GM19025 (cell line): ENCODE measurements around the gene LETMD1.
"Not testable (repeated sequence)": the region's sequence is repeated elsewhere in the genome, so short reads cannot be mapped to it uniquely, and the experiment has no call there.

Experiments
- ATAC-seq: cut with Tn5 transposase; IDR thresholded peaks from one replicate; pipeline ENCODE4 v1.9.1; 2021; ENCODE audit warnings: mild to moderate bottlenecking, low read depth, moderate library complexity; ENCODE audit not compliant: unreplicated experiment

Gene LETMD1

DNA sequence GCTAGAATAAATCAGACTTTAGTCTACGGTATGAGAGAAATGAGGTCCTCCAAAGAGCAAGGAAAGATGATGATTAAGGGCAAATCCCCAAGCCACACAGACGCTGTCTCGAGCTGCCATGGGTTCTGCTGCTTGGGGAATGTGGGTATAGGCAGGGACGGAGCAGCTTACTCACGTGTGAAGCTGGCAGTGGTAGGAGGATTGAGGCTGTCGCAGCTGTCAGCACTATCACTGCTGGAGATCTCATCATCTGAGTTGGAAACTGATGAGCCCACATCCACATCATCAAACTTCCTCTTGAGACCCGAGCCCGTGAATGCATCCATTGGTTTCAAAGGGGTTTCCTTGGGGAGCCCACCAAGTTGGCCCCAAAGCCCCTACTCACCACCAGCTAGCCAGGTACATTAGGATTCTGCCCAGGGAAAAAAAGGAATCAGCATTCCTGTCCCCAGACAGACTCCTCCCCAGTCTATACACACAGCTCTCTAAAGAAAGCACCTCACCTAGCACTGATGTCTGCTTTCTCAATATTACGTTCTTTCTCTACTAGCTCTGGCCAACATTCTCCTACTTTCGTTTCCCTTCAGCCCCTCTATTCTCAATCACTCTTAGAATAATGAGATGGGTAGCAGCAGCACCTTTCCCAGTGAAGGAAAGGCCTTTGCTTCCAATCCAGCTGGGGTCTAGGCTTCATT, 28.3 kb downstream of the LETMD1 start:
- ATAC-seq: no peak

DNA sequence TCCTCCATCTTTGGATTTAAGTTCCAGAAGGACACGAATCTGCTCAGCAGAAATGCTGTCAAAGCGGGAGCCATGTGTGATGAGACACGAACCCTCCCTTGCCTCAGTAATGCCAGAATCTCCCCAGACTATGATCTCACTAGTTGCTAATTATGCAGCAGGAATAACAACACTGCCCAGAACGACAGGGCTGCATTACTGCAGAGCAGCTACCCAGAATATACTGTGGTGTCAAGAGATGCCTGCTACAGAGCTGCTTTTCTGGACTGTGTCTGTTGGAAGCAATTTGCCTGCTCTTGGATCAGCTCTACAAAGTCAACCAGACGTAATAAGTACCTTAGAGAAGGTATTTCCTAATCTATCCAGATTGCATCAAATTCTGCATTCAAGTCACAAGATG, 29.8 kb downstream of the LETMD1 start:
- ATAC-seq: no peak

DNA sequence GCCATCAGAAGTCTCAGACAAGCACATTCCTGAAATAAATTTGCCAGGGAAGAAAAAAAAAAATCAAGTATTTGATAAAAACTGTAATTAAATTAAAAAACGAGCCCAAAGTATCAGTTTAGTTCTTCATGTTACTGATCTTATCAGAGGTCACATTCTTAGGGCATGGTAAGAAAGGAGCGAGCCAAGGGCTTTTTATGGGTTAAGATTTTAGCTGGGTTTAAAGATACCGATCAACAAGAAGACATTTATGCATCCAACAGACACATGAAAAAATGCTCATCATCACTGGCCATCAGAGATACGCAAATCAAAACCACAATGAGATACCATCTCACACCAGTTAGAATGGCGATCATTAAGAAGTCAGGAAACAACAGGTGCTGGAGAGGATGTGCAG, 30.2 kb downstream of the LETMD1 start:
- ATAC-seq: not testable (repeated sequence)

DNA sequence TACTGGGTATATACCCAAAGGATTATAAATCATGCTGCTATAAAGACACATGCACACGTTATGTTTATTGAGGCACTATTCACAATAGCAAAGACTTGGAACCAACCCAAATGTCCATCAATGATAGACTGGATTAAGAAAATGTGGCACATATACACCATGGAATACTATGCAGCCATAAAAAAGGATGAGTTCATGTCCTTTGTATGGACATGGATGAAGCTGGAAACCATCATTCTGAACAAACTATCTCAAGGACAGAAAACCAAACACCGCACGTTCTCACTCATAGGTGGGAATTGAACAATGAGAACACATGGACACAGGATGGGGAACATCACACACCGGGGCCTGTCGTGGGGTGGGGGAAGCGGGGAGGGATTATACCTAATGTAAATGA, 30.7 kb downstream of the LETMD1 start:
- not testable (repeated sequence) for ATAC-seq

DNA sequence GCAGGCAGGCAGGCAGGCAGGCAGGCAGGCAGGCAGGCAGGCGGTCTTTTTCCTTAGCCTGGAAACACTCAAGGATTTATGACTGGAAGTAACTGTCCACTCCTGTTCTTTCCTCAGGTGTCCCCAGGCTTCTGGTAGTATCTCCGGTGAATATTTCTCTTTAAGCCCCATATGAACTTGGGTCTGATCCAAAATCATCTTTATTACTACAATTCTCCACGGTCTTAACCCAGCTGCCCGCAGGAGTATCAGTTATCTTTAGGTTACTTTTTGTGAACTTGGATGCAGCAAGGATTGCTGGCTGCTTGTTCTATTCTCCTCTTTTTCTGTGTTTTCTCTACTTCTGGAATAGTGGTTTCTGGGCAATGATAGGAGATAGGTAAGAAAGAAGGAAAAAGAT, 32.0 kb downstream of the LETMD1 start:
- ATAC-seq: no peak

DNA sequence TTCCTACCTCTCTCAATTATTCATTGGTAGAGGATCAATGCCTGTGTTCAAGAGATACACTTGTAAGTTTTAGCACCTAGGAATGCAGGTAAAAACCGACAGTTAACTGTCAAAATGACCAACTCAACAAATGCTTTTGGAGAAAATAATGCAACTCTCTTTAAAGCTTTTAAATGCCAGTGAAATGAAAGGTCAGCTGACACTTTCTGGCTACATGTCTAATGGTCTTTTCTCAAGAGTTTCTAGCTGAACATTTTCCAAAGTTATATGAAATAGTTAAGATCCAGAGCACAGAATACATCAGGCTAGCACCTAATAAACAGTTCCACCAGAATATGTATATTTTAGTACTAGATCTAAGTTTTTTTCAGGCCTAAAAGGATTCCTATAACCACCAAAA, 33.3 kb downstream of the LETMD1 start:
- ATAC-seq: no peak

DNA sequence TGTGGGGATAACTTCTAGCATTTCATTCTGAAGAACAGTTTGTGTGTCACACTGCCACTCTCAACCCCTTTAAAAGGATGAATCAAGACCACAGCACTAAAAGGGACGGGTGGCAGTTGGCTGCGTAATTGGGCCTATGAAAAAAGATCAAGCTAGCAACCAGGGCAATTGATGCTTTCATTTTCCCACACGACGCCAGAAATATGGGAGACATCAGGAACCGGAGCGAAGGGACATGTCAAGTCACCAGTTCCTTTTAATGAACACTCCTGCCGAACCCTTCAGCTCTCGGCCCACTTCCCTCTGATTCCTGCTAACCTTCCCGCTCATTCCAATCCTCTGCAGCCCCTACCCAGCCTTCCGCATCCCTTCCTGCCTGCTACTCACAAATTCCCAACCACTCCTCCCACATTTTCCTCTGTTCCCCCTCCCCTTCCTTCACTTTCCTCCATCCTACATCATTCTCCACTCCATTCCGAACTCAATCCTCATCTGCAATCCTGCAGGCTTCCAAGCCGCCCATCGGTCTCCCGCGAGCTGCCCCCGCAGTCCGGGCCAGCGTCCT, 34.5 kb downstream of the LETMD1 start:
- no peak for ATAC-seq

DNA sequence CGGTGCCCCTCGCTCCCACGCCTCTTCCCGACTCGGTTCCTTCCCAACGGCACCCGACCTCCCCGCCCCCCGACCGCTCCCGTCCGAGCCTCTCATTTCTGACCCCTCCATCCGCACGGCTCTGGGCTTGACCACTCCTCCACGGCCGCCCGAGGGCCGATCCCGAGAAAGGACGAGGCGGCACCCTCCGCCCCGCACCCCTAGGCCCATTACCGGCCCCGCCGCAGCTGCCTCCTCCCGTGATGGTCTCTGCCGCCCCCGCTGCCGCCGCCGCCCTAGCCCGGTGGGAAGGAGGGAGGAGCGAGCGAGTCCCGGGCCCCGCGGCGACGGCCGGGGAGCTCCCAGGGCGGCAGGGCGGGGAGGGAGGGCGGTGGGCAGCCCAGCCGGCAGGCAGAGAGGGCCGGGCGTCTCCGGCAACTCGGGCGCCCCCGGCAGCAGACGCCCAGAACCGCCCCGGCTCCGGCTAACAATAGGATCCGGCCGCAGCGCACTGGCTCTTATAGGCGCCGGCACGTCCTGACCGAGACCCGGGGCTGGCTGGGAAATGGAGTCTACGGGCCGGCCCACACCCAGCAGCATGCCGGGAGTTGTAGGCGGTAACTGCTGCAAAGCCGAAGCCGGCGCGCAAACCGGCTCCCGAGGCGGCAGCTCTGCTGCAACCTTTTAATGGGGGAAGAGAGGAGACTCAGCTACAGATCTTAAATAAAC, 35.2 kb downstream of the LETMD1 start, which contains the start of gene CSRNP2:
Gene CSRNP2 (minus strand): TSS at position 471 of the 708 bp plus-strand sequence. CDS start 7,035 bp downstream, outside the sequence.
- ATAC-seq: peak; percentile 96

DNA sequence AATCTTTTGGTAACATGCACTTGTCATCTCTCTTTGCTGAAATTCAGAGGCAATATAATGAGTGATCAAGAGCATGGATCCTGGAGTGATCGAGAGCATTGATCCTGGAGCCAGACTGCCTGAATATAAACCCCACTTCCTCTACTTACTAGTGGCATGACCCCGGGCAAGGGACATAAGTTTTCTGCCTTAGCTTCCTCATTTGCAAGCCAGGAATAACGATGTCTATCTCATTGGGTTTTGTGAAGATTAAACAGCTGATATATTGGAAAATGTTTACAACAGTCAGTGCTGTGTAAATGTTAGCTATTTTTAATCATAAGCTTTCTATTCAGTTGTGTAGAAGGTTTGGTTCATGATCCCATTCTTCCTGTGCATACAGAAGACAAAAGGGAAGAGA, 37.6 kb downstream of the LETMD1 start:
- ATAC-seq: no peak

DNA sequence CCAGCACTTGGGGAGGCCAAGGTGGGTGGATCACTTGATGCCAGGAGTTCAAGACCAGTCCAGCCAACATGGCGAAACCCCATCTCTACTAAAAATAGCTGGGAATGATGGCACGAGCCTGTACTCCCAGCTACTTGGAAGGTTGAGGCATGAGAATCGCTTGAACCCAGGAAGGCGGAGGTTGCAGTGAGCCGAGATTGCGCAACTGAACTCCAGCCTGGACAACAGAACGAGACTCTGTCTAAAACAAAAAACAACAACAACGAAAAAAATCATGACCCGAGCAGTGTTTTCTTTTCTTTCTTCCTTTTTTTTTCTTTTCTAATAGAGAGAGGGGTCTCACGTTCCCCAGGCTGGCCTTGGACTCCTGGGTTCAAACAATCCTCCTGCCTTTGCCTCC, 38.8 kb downstream of the LETMD1 start:
- ATAC-seq: no peak

DNA sequence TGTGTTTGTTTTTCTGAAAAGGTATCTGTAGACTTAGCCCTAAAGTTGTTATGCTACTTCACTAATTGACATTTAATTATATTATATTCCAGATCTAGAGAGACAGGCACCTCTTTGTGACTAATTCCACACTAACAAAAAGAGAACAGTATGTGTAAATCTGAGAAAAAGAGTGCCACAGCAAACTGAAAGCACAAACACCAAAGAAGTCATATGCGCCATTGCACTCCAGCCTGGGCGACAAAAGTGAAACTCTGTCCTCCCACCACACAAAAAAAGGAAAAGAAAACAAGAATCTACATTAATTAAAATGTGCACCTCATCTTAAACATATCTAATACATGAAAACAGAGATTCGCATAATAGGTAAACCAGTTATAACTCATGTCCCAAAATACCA, 39.7 kb downstream of the LETMD1 start:
- ATAC-seq: no peak

DNA sequence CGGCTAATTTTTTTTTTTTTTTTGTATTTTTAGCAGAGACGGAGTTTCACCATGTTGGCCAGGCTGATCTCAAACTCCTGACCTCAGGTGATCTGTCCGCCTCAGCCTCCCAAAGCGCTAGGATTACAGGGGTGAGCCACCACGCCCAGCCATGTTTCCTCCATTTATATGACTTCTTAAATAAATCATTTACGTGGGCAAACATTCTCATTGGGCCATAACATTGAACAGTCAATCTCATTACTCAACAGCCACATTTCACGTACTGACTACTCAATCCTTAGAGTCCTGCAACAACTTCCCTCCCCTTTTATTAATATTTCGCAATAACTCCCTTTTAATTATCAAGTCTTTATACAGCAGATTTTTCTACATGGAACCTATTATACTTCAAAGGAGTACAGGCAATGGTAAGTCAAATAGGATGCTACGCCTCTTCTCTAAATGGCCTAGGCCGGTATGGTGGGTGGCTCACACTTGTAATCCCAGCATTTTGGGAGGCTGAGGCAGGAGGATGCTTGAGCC, 42.6 kb downstream of the LETMD1 start:
- ATAC-seq: no peak

DNA sequence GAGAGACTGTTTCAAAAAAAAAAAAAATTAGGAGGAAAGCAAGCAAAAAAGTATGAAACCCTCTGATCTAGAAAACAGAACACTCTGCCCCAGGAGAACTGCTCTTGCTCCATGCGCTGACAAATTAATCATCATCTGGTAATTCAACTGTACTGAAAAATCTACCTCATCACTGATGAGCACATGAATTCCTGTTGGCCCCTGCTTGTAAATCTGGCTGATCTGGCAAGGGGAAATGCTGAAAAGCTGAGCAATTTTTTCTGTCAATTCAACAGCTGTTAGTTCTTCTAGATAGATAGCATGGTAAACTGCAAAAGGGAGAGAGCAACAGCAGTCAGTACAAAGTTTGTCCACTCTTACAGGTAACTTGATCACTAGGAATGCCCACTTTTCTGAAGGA, 50.5 kb downstream of the LETMD1 start:
- no peak for ATAC-seq

DNA sequence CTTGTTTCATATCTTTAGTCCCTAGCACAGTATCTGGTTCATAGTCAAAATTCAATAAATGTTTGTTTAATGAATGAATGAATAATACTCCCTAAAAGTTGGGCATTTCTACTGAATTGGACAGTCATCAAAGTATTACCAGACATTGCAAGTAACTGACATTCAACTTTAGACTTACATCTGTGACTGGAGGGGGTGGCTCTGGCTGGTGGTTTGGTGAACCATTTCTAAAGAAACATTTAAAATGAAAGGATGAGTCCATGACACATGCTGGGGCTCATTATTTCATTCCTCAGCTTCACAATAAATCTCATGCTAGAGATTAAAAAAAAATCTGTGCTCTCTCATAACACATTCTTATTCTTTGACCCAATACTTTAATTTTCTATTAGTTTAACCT, 55.9 kb downstream of the LETMD1 start:
- ATAC-seq: no peak

DNA sequence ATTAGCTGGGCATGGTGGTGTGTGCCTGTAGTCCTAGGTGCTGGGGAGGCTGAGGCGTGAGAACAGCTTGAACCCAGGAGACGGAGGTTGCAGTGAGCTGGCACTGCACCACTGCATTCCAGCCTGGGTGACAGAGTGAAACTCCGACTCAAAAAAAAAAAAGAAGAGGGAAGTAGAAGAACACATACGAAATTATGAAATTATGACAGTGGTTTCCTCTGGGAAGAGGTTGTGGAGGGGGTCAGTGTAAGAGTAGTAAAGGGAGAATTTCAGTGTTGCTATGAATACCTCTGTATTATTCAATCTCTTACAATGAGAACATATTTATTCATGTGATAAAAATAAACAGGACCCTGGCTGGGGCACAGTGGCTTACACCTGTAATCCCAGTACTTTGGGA, 60.0 kb downstream of the LETMD1 start:
- no peak for ATAC-seq
